Hepatocyte (in vitro differentiated cells): ENCODE data around the gene KIAA0753. TPM values are rescaled to one million over a fixed set of nuclear protein-coding genes. Genes with fewer than 3 reads are reported as not detected.

ENCODE experiments used
- DNase-seq: peaks from one replicate; pipeline ENCODE4 v3.0.0-alpha.2; 2016; ENCODE audit warnings: low spot score
- H2AFZ ChIP-seq: fragments of 200-600 bp; sonication (generic); 2 replicates; pipeline ENCODE4 v1.6.0; 2016; ENCODE audit warnings: antibody characterized with exemption, mild to moderate bottlenecking
- H3K27ac ChIP-seq: fragments of 200-600 bp; sonication (generic); 2 replicates; pipeline ENCODE4 v1.5.1; 2016; ENCODE audit warnings: mild to moderate bottlenecking
- H3K27me3 ChIP-seq: fragments of 200-600 bp; sonication (generic); 2 replicates; pipeline ENCODE4 v1.6.1; 2016
- H3K36me3 ChIP-seq: fragments of 200-600 bp; sonication (generic); replicated peaks from 2 replicates; pipeline ENCODE4 v1.5.1; 2016; ENCODE audit warnings: low read depth; ENCODE audit not compliant: insufficient read depth
- H3K4me1 ChIP-seq: fragments of 200-600 bp; sonication (generic); 2 replicates; pipeline ENCODE4 v1.5.1; 2016; ENCODE audit warnings: mild to moderate bottlenecking, moderate library complexity; ENCODE audit not compliant: insufficient read depth
- H3K4me2 ChIP-seq: fragments of 200-600 bp; sonication (generic); 2 replicates; pipeline ENCODE4 v1.6.0; 2016
- H3K4me3 ChIP-seq: fragments of 200-600 bp; sonication (generic); 2 replicates; pipeline ENCODE4 v1.5.1; 2016; ENCODE audit warnings: mild to moderate bottlenecking
- H3K79me2 ChIP-seq: fragments of 200-600 bp; sonication (generic); 2 replicates; pipeline ENCODE4 v1.6.0; 2017; ENCODE audit warnings: mild to moderate bottlenecking
- H3K9me2 ChIP-seq: fragments of 200-600 bp; sonication (generic); replicated peaks from 2 replicates; pipeline ENCODE4 v1.6.0; 2017; ENCODE audit warnings: mild to moderate bottlenecking; ENCODE audit not compliant: insufficient read depth
- H3K9me3 ChIP-seq: fragments of 200-600 bp; sonication (generic); 2 replicates; pipeline ENCODE4 v1.5.1; 2016; ENCODE audit warnings: low read depth, mild to moderate bottlenecking
- H4K20me1 ChIP-seq: fragments of 200-600 bp; sonication (generic); 2 replicates; pipeline ENCODE4 v1.6.0; 2016; ENCODE audit warnings: mild to moderate bottlenecking; ENCODE audit not compliant: insufficient read depth, poor library complexity, severe bottlenecking
- CTCF ChIP-seq: fragments of 200-600 bp; sonication (generic); IDR thresholded peaks from 2 replicates; pipeline ENCODE4 v1.5.1; 2016; ENCODE audit warnings: antibody characterized with exemption, mild to moderate bottlenecking; ENCODE audit not compliant: poor library complexity
- EZH2 ChIP-seq: fragments of 200-600 bp; sonication (generic); IDR thresholded peaks from 2 replicates; pipeline ENCODE4 v1.6.1; 2016; ENCODE audit warnings: antibody characterized with exemption, mild to moderate bottlenecking, borderline replicate concordance
- EZH2phosphoT487 ChIP-seq: fragments of 200-600 bp; sonication (generic); IDR thresholded peaks from one replicate; pipeline ENCODE4 v1.6.1; 2018; ENCODE audit warnings: antibody characterized with exemption, mild to moderate bottlenecking, low read depth, moderate library complexity; ENCODE audit not compliant: unreplicated experiment, severe bottlenecking
- WGBS: methylation state at CpG from one replicate; pipeline ENCODE4 v1.1.6; 2016; ENCODE audit warnings: low lambda C conversion rate; ENCODE audit errors: missing lambda C conversion rate; 5-methylcytosine and 5-hydroxymethylcytosine counted together
- polyA plus RNA-seq: library from polyadenylated mRNA; unstranded; fragments of >200 nt; fragmentation: Nextera tagmentation; extraction: Ambion mirVana; gene quantifications from 2 replicates; pipeline ENCODE4 v1.2.1, GENCODE V29; 2016
- total RNA-seq: library from RNA; depleted of rRNA; stranded (reverse); fragments of >200 nt; gene quantifications from 2 replicates; pipeline ENCODE4 v1.2.3, GENCODE V29; 2014

The KIAA0753 gene
- total and polyA plus RNA-seq, 2 experiments from 2014 or later: 6.0 to 12.0 TPM

GRCh38 chr17:6651919-6652452 is 11.5 kb upstream of the KIAA0753 start:
- WGBS: 74% methylated on average over 32 of the region's 47 CpGs
- Histone ChIP-seq H2AFZ (peak overlapping the region; percentile 84), H3K79me2 (peaks cover 49% of the 10 kb centered on the region), H3K9me3 (no peaks in the 10 kb centered on the region), H3K36me3 (no peaks in the 10 kb centered on the region), H3K9me2 (no peaks in the 10 kb centered on the region), H3K4me1 (peaks cover 34% of the 10 kb centered on the region), H3K4me2 (peak overlapping the region; percentile 91), H3K27me3 (peaks cover 17% of the 10 kb centered on the region), H4K20me1 (peaks cover 5% of the 10 kb centered on the region), H3K27ac (peak overlapping the region; percentile 55), H3K4me3 (peak overlapping the region; percentile 46)
- no peak for DNase-seq
- TF ChIP-seq EZH2phosphoT487: no peak
- no peak for TF ChIP-seq EZH2
- TF ChIP-seq CTCF: no peak

- no peak for TF ChIP-seq EZH2
- no peak for TF ChIP-seq CTCF
- TF ChIP-seq EZH2phosphoT487: no peak
- H3K9me2 ChIP-seq: no peaks in the 10 kb centered on the region
- peak within 1 kb of the TSS; percentile 93 for H3K27ac ChIP-seq
- H3K4me2 ChIP-seq: peak within 1 kb of the TSS; percentile 91
- H2AFZ ChIP-seq: peak within 1 kb of the TSS; percentile 90
- peaks cover 17% of the 10 kb centered on the region for H3K27me3 ChIP-seq
- WGBS: 7% methylated on average over 26 of the region's 35 CpGs
- no peaks in the 10 kb centered on the region for H3K9me3 ChIP-seq
- H3K4me3 ChIP-seq: peak within 1 kb of the TSS; percentile 92
- H3K79me2 ChIP-seq: peaks cover 52% of the 10 kb centered on the region
- no peaks in the 10 kb centered on the region for H3K36me3 ChIP-seq
- DNase-seq: peak; percentile 97
- H4K20me1 ChIP-seq: peaks cover 5% of the 10 kb centered on the region
- H3K4me1 ChIP-seq: peaks cover 34% of the 10 kb centered on the region
These were observed 10.9 kb upstream of the KIAA0753 start, which contains the start of the genes C17orf100 and MED31 for GRCh38 chr17:6651354-6651918. Gene C17orf100 (plus strand): TSS chr17:6651762. CDS start chr17:6651914, 152 bp downstream. Gene MED31 (minus strand): TSS chr17:6651605. CDS start chr17:6651528, 77 bp downstream.

GRCh38 chr17:6648181-6648580 is 7.7 kb upstream of the KIAA0753 start:
- H3K4me2 ChIP-seq: no peak overlapping the region
- H3K27ac ChIP-seq: no peak overlapping the region
- H3K4me3 ChIP-seq: no peak overlapping the region
- no peak for DNase-seq
- peaks cover 76% of the 10 kb centered on the region for H3K79me2 ChIP-seq
- H4K20me1 ChIP-seq: peaks cover 5% of the 10 kb centered on the region
- TF ChIP-seq EZH2 (no peak), CTCF (no peak), EZH2phosphoT487 (no peak)
- no peaks in the 10 kb centered on the region for H3K36me3 ChIP-seq
- no peaks in the 10 kb centered on the region for H3K9me2 ChIP-seq
- H3K27me3 ChIP-seq: no peaks in the 10 kb centered on the region
- H3K9me3 ChIP-seq: no peaks in the 10 kb centered on the region
- H3K4me1 ChIP-seq: peaks cover 20% of the 10 kb centered on the region
- H2AFZ ChIP-seq: no peak overlapping the region
